Measurements from ENCODE around the gene ZNF699. TPM values are rescaled to one million over a fixed set of nuclear protein-coding genes. Genes with fewer than 3 reads are reported as not detected.

Gene ZNF699
- total RNA-seq, 1 donor from 2014 or later: 6.7 TPM

GRCh38 chr19:9309974-9310446, 372 bp upstream of the ZNF699 start:
- peak overlapping the region; percentile 99 for H3K27ac Mint-ChIP-seq (ENCODE audit: unreplicated experiment)
- H3K36me3 Mint-ChIP-seq (ENCODE audit: low read depth): peaks cover 4% of the 10 kb centered on the region

GRCh38 chr19:9308091-9308770, 1.4 kb downstream of the ZNF699 start:
- Mint-ChIP-seq H3K4me3 (peak overlapping the region; percentile 100), H3K27ac (ENCODE audit: unreplicated experiment) (no peak overlapping the region), H3K4me1 (peaks cover 20% of the 10 kb centered on the region), H3K36me3 (ENCODE audit: low read depth) (peaks cover 18% of the 10 kb centered on the region), H3K9me3 (peaks cover 7% of the 10 kb centered on the region), H3K27me3 (ENCODE audit: low read depth) (peaks cover 7% of the 10 kb centered on the region)
- no peak for DNase-seq (ENCODE audit: low read depth, low spot score)
- TF ChIP-seq CTCF (conservative IDR thresholded peaks at IDR 0.05): no peak

More at GRCh38 chr19:9309974-9310446, 372 bp upstream of the ZNF699 start:
- TF ChIP-seq CTCF (conservative IDR thresholded peaks at IDR 0.05): no peak
- no peak for DNase-seq (ENCODE audit: low read depth, low spot score)
- peaks cover 8% of the 10 kb centered on the region for H3K27me3 Mint-ChIP-seq (ENCODE audit: low read depth)
- peaks cover 20% of the 10 kb centered on the region for H3K4me1 Mint-ChIP-seq
- peaks cover 10% of the 10 kb centered on the region for H3K9me3 Mint-ChIP-seq
- H3K4me3 Mint-ChIP-seq: peak overlapping the region; percentile 100

- H3K27ac Mint-ChIP-seq (ENCODE audit: unreplicated experiment): no peak overlapping the region
- H3K27me3 Mint-ChIP-seq (ENCODE audit: low read depth): peaks cover 7% of the 10 kb centered on the region
- DNase-seq (ENCODE audit: low read depth, low spot score): no peak
- H3K4me3 Mint-ChIP-seq: peak overlapping the region; percentile 41
- peaks cover 13% of the 10 kb centered on the region for H3K9me3 Mint-ChIP-seq
- peaks cover 20% of the 10 kb centered on the region for H3K4me1 Mint-ChIP-seq
- TF ChIP-seq CTCF (conservative IDR thresholded peaks at IDR 0.05): no peak
- H3K36me3 Mint-ChIP-seq (ENCODE audit: low read depth): peaks cover 34% of the 10 kb centered on the region
These were observed 3.2 kb downstream of the ZNF699 start for GRCh38 chr19:9306443-9306842.

- no peak for TF ChIP-seq CTCF (conservative IDR thresholded peaks at IDR 0.05)
- Mint-ChIP-seq H3K27me3 (ENCODE audit: low read depth) (no peaks in the 10 kb centered on the region), H3K4me3 (no peak overlapping the region), H3K36me3 (ENCODE audit: low read depth) (peaks cover 79% of the 10 kb centered on the region), H3K9me3 (peaks cover 37% of the 10 kb centered on the region), H3K27ac (ENCODE audit: unreplicated experiment) (no peak overlapping the region), H3K4me1 (no peaks in the 10 kb centered on the region)
- no peak for DNase-seq (ENCODE audit: low read depth, low spot score)
These were observed 13.3 kb downstream of the ZNF699 start for GRCh38 chr19:9296336-9296735.

GRCh38 chr19:9295411-9295849, 14.2 kb downstream of the ZNF699 start:
- H3K4me1 Mint-ChIP-seq: no peaks in the 10 kb centered on the region
- H3K9me3 Mint-ChIP-seq: peaks cover 31% of the 10 kb centered on the region
- no peaks in the 10 kb centered on the region for H3K27me3 Mint-ChIP-seq (ENCODE audit: low read depth)
- H3K4me3 Mint-ChIP-seq: no peak overlapping the region
- H3K36me3 Mint-ChIP-seq (ENCODE audit: low read depth): peaks cover 74% of the 10 kb centered on the region
- no peak overlapping the region for H3K27ac Mint-ChIP-seq (ENCODE audit: unreplicated experiment)
- no peak for DNase-seq (ENCODE audit: low read depth, low spot score)
- no peak for TF ChIP-seq CTCF (conservative IDR thresholded peaks at IDR 0.05)

All from neural crest cell (in vitro differentiated cells).